HG03457 (cell line): ENCODE measurements around the gene LRRC37A3.
"Not testable (repeated sequence)": the region's sequence is repeated elsewhere in the genome, so short reads cannot be mapped to it uniquely, and the experiment has no call there.

Experiments used
- ATAC-seq: cut with Tn5 transposase; IDR thresholded peaks from one replicate; pipeline ENCODE4 v1.9.1; 2021; ENCODE audit warnings: moderate number of reproducible peaks; ENCODE audit not compliant: unreplicated experiment

The LRRC37A3 gene

DNA sequence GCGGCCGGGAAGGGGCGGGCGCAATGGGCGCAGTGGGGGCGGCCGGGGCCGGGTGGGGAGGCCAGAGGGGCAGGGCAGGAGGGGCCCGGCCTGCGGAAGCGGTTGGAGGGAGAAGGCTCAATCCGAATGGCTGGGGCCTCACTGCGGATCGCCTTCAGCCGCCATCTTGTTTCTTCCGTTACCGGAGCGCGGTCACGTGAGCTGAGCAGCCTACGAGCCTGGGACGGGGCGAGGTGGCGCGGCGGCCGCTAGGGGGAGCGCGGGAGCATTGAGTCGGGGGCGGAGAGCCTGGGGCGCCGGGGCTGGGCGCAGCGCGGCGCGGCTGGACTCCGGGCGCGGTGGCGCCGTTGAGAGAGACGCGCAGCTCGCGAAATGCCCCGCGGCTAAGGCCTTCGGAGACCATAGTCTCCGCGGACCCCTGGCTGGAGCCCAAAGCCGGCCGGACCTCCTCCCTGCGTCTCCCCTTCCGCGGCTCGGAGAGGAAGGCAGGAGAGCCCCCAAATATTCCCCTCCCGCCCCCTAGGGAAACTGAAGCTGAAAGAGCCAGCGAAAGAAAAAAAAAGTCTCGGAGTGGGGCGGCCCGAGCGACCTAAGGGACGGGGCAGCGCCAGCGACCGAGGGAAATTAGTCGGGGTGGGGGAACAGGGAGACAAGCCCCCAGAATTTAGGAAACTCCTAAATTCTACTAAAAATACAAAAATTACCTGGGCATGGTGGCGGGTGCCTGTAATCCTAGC, at the start of gene LRRC37A3:
Gene LRRC37A3, minus strand, starts transcription at position 190 of the 737 bp plus-strand sequence. CDS start 22,221 bp downstream, outside the sequence.
- peak; percentile 83 for ATAC-seq

- peak; percentile 90 for ATAC-seq
These were observed 46.6 kb upstream of the LRRC37A3 start for GRCh38 chr17:64965873-64966287.

DNA sequence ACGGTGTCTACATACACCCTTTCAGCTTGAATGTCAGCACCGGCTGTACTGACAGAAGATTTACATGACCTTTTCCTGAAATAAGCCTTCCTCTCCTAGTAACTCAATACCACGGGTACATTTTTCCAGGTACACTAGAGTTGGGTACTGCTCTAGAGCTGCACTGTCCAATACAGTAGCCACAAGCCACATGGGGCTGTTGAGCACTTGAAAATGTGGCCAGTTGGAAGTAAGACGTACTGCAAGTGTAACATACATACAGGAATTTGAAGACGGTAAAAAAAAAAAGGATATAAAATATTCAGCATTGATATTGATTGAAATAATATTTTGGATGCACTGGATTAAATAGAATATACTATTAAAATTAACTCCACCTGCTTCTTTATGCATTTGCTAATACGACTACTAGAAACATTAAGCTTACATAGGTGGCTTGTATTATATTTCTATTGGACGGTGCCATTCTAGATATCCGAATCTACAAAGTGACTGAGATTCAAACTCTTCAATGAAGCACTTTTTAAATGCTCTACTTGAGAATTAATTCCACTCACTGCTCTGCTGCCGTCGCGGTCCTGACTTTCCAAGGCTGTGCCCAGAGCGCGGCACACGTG, 46.1 kb upstream of the LRRC37A3 start:
- ATAC-seq = not testable (repeated sequence)

GRCh38 chr17:64964796-64965195, 45.5 kb upstream of the LRRC37A3 start:
- ATAC-seq = no peak

DNA sequence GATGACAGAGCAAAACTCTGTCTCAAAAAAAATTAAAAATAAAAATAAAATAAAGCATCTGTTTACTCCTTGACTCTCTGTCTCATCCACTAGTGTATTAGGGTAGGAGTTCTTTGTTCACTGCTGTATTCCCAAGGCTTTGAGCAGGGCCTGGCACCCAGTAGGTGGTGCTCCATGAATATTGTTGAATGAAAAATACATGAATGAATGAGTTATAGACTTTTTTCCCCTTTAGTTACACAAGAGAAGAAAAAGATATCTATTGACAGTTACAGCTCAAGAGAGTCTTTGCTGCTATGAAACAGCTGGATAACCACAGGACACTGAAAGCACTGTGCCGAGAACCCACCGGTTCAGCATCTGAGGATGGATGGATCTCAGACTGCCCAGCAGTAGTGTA, 44.5 kb upstream of the LRRC37A3 start:
- ATAC-seq = not testable (repeated sequence)

GRCh38 chr17:64961563-64962378, 42.5 kb upstream of the LRRC37A3 start:
- ATAC-seq = not testable (repeated sequence)

GRCh38 chr17:64951877-64952276, 32.6 kb upstream of the LRRC37A3 start:
- ATAC-seq = no peak

DNA sequence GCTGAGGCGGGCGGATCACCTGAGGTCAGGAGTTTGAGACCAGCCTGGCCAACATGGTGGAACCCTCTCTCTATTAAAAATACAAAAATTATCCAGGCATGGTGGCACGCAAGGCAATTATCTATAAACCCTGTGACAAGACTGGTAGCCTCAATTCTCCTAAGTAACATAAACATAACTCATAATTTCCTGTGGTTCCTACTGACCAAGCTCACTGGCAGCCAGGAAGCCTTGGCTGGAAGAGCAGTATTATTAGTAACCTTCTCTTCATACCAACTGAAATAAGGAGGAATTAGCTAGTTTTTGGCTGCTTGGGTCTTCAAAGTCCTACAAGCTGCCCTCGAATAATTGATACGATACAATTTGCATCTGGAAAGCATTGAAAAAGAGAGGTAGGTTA, 31.6 kb upstream of the LRRC37A3 start:
- no peak for ATAC-seq

DNA sequence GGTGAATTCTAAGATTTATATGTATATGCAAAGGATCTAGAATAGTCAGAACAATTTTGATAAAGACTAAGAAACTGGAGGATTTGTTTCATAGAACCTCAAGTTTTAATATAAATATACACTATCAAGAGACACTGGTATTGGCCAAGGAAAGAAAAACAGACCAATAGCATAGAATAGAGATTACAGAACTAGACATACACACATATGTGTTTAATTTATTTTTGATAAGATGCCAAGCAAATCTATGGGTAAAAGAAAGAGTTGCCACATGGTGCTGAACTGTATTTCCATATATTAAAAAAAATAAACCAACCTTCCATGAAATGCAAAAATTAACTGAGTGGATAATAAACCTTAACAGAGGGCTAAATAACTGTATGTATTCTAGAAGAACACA, 27.9 kb upstream of the LRRC37A3 start:
- no peak for ATAC-seq

GRCh38 chr17:64941761-64942160, 22.5 kb upstream of the LRRC37A3 start:
- ATAC-seq = no peak

DNA sequence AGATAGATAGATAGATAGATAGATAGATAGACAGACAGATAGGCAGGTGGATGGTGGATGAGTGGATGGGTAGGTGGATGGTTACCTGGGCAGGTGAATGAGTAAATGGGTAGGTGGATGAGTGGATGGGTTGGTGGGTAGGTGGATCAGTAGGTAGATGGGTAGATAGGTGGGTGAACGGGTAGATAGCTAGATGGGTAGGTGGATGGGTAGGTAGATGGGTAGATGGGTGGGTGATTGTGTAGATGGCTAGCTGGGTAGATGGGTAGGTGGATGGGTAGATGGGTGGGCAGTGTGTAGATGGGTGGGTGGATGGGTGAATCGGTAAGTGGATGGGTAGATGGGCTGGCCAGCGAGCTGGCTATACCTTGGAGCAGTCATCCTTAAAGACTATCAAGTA, 21.8 kb upstream of the LRRC37A3 start:
- no peak for ATAC-seq

DNA sequence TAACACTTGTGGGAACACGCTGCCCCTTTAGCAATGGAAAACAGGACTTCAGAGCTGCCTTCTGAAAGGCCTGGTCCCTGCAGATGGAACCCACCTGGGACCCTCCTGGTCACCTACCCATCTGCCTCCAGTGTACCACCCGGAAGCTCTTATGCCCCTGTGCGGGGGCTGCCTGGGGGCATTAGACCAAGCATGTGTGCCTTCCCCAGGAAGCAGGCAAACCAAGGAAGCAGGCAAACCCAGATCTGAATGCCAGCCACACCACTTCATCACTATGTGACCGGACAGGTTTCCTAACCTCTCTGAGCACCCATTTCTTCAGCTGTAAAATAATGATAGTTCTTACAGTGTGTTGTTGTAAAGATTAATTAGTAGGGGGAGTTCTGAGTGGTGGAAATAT, 20.8 kb upstream of the LRRC37A3 start:
- no peak for ATAC-seq

- no peak for ATAC-seq
These were observed 19.7 kb upstream of the LRRC37A3 start for GRCh38 chr17:64938925-64939474.

DNA sequence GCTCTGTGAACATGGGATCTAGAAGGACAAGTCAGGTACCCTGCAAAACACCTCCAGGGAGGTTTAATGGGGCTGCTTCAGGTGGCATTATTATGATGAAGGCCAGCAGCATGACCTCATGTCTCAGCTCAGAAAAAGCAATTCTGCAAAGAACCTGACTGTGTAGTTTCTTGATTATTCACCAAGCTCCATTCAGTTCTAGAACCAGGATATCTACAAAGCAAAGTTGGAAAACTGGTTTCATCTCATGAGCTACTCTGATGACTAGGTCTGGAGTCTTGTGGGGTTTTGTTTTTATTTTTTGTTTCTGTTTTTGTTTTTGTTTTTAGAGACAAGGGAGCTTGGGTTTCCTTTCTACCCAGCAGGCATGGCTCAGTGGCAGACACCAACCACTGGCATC, 19.0 kb upstream of the LRRC37A3 start:
- ATAC-seq = no peak

DNA sequence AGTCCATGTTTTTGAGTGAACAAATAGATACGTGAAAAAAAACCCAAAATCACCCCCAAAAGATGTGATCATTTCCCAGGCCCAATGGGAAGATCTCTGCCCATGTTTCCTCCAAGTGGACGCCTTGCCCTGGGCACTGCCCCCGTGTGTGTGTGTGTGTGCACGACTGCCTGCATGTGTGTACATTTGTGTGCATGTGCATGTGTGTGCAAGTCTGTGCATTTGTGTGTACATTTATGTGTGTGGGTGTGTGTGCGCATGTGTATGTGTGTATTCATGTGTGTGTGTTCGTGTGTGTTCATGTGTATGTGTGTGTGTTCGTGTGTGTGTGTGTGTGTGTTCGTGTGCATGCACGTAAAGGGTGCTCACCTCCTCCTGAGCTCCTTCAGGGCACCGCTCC, 16.8 kb upstream of the LRRC37A3 start:
- ATAC-seq = no peak

DNA sequence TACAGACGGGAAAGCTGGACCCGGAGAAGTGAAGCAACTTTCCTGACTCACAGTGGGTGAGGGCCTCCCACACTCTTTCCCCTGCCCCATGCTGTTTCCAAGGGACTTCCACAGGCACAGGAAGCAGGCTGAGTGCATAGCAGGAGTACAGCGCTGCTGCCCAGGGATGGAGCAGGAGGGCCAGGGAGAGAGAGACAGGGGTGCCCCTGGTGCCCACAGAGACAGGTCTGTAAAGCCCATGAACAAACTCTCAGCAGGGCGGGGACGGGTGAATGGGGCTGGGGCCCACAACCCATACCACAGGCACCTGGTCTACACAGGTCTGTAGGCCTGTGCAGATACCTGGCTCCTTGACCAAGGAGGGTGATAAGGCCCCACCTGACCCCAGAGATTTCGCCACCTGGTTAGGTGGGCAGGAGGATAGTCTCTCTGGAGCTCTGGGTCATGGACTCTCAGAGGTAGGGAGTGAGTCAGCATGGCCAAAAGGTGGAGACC, 15.1 kb upstream of the LRRC37A3 start:
- not testable (repeated sequence) for ATAC-seq

- ATAC-seq = not testable (repeated sequence)
These were observed 13.6 kb upstream of the LRRC37A3 start for GRCh38 chr17:64932850-64933249.

DNA sequence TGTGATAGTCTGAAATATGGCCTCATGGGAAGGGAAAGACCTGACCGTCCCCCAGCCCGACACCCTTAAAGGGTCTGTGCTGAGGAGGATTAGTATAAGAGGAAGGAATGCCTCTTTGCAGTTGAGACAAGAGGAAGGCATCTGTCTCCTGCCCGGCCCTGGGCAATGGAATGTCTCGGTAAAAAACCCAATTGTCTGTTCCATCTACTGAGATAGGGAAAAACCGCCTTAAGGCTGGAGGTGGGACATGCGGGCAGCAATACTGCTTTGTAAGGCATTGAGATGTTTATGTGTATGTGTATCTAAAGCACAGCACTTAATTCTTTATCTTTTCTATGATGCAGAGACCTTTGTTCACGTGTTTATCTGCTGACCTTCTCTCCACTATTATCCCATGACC, 11.1 kb upstream of the LRRC37A3 start:
- not testable (repeated sequence) for ATAC-seq

GRCh38 chr17:64929419-64930209, 10.3 kb upstream of the LRRC37A3 start:
- ATAC-seq = not testable (repeated sequence)

DNA sequence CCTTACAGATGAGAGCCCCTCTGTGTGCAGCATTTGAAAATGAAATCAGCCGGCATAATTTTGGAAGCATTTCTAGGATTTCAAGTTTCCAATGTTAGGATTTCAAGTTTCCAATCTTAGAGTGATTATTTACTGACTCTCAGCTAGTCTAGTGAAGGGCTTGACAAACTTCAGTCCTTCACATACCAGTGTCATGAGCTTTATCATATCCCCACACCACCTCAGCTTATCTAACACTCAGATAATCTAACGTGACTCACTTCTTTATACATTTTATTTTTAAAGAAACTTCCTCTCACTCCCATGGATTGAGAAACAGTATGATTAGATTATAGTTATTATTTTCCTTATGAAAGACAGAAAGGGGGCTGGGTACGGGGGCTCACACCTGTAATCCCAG, 9.4 kb upstream of the LRRC37A3 start:
- not testable (repeated sequence) for ATAC-seq
